Cerebellar nuclear complex (tissue), 1 donor: ENCODE results near the gene WDFY1.

Source experiments
- DNase-seq, 2 experiments: peaks; one replicate each; lab custom pipeline; 2025; lab: John Stamatoyannopoulos, UW

Gene WDFY1

GRCh38 chr2:223930103-223930976 lies 14.8 kb downstream of the WDFY1 start:
- DNase-seq, result no peak

GRCh38 chr2:223929571-223930102 lies 15.5 kb downstream of the WDFY1 start:
- no peak for DNase-seq

- no peak for DNase-seq
These were observed 16.8 kb downstream of the WDFY1 start for GRCh38 chr2:223928113-223929006.

GRCh38 chr2:223925106-223925505 lies 20.0 kb downstream of the WDFY1 start:
- no peak for DNase-seq

GRCh38 chr2:223923976-223924375 lies 21.2 kb downstream of the WDFY1 start:
- no peak for DNase-seq

GRCh38 chr2:223922308-223922707 lies 22.8 kb downstream of the WDFY1 start:
- no peak for DNase-seq

- DNase-seq, result no peak
These were observed 23.9 kb downstream of the WDFY1 start for GRCh38 chr2:223921204-223921603.

- no peak for DNase-seq
These were observed 25.0 kb downstream of the WDFY1 start for GRCh38 chr2:223920109-223920508.

GRCh38 chr2:223918671-223919134 lies 26.4 kb downstream of the WDFY1 start:
- DNase-seq, result no peak

- no peak for DNase-seq
These were observed 28.8 kb downstream of the WDFY1 start for GRCh38 chr2:223916181-223916920.

GRCh38 chr2:223915071-223915470 lies 30.1 kb downstream of the WDFY1 start:
- DNase-seq, result no peak

GRCh38 chr2:223914324-223914723 lies 30.8 kb downstream of the WDFY1 start:
- no peak for DNase-seq

GRCh38 chr2:223909001-223909741 lies 36.0 kb downstream of the WDFY1 start:
- no peak for DNase-seq

- DNase-seq, result no peak
These were observed 36.7 kb downstream of the WDFY1 start for GRCh38 chr2:223908304-223908998.

GRCh38 chr2:223905996-223906395 lies 39.1 kb downstream of the WDFY1 start:
- DNase-seq, result no peak

- no peak for DNase-seq
These were observed 43.3 kb downstream of the WDFY1 start for GRCh38 chr2:223901854-223902253.

- no peak for DNase-seq
These were observed 43.8 kb downstream of the WDFY1 start for GRCh38 chr2:223901311-223901710.

- DNase-seq, result no peak
These were observed 44.6 kb downstream of the WDFY1 start for GRCh38 chr2:223900531-223900930.

- DNase-seq, result no peak
These were observed 45.1 kb downstream of the WDFY1 start for GRCh38 chr2:223900066-223900465.

- DNase-seq, result no peak
These were observed 47.3 kb downstream of the WDFY1 start for GRCh38 chr2:223897669-223898330.
